Thoracic aorta (tissue), 2 donors: Measurements from ENCODE around the gene OR7D2. TPM values are rescaled to one million over a fixed set of nuclear protein-coding genes. Genes with fewer than 3 reads are reported as not detected.

ENCODE experiments used
- ATAC-seq: fragments of 150-250 bp; one replicate; pipeline ENCODE4 v1.8.0; 2017; ENCODE audit warnings: low read depth; ENCODE audit not compliant: insufficient number of reproducible peaks, low FRiP score
- DNase-seq: peaks from one replicate; pipeline ENCODE4 v3.0.0-alpha.2; 2020; ENCODE audit warnings: low spot score
- H3K27ac ChIP-seq, 2 donors: fragments of 200-600 bp; sonication (generic); 1 replicate in 1 of 2; 2 replicates in 1 of 2; pipeline ENCODE4 v1.5.1; 2016; ENCODE audit warnings: mild to moderate bottlenecking in 2 of 2, moderate library complexity in 2 of 2
- H3K27me3 ChIP-seq: fragments of 200-600 bp; sonication (generic); replicated peaks from 2 replicates; pipeline ENCODE4 v1.6.0; 2016; ENCODE audit warnings: mild to moderate bottlenecking; ENCODE audit not compliant: insufficient read depth
- H3K36me3 ChIP-seq: fragments of 200-600 bp; sonication (generic); one replicate; pipeline ENCODE4 v1.5.1; 2016
- H3K4me1 ChIP-seq, 2 donors: fragments of 200-600 bp; sonication (generic); 1 replicate in 1 of 2; 2 replicates in 1 of 2; pipeline versions ENCODE4 v1.5.1 to v1.6.0; 2016; ENCODE audit warnings: low read depth in 2 of 2, mild to moderate bottlenecking in 1 of 2; ENCODE audit not compliant: control insufficient read depth in 1 of 2
- H3K4me3 ChIP-seq: fragments of 200-600 bp; sonication (generic); 2 replicates; pipeline ENCODE4 v1.5.1; 2016; ENCODE audit warnings: mild to moderate bottlenecking
- H3K9me3 ChIP-seq: fragments of 200-600 bp; sonication (generic); 2 replicates; pipeline ENCODE4 v1.5.1; 2016
- CTCF ChIP-seq: fragments of 200-600 bp; sonication (generic); IDR thresholded peaks from one replicate; pipeline ENCODE4 v1.5.1; 2019; ENCODE audit warnings: antibody characterized with exemption
- total RNA-seq, 2 donors: library from RNA; depleted of rRNA; stranded (reverse); fragments of >200 nt; gene quantifications; one replicate each; pipeline versions ENCODE4 v1.1.0 to v1.2.3, GENCODE V29; 2016

Gene OR7D2
- not detected for total RNA-seq

- Histone ChIP-seq H3K36me3 (no peaks in the 10 kb centered on the region), H3K9me3 (no peaks in the 10 kb centered on the region), H3K4me1 (no peaks in the 10 kb centered on the region), H3K27me3 (no peaks in the 10 kb centered on the region), H3K27ac (no peak within 1 kb of the TSS), H3K4me3 (no peak within 1 kb of the TSS)
- ATAC-seq: no peak
- no peak for DNase-seq
- TF ChIP-seq CTCF: no peak
These were observed at the start of gene OR7D2 for GRCh38 chr19:9178901-9179300. TSS of gene OR7D2 (plus strand) at chr19:9178979. CDS start at chr19:9185782, 6,803 bp downstream.

GRCh38 chr19:9130965-9131364 lies 47.8 kb upstream of the OR7D2 start:
- Histone ChIP-seq H3K36me3 (no peaks in the 10 kb centered on the region), H3K9me3 (no peaks in the 10 kb centered on the region), H3K27me3 (no peaks in the 10 kb centered on the region), H3K27ac (no peak overlapping the region), H3K4me3 (no peak overlapping the region), H3K4me1 (no peaks in the 10 kb centered on the region)
- no peak for TF ChIP-seq CTCF
- DNase-seq (no peak), ATAC-seq (no peak)

GRCh38 chr19:9132422-9132821 lies 46.4 kb upstream of the OR7D2 start:
- no peak for DNase-seq
- H3K36me3 ChIP-seq: no peaks in the 10 kb centered on the region
- no peak for ATAC-seq
- H3K27me3 ChIP-seq: no peaks in the 10 kb centered on the region
- no peak overlapping the region for H3K4me3 ChIP-seq
- H3K4me1 ChIP-seq: no peaks in the 10 kb centered on the region
- H3K9me3 ChIP-seq: no peaks in the 10 kb centered on the region
- no peak overlapping the region for H3K27ac ChIP-seq
- no peak for TF ChIP-seq CTCF

- DNase-seq (no peak), ATAC-seq (no peak)
- peak overlapping the region; percentile 75 to 86 for H3K27ac ChIP-seq
- TF ChIP-seq CTCF: no peak
- H3K27me3 ChIP-seq: no peaks in the 10 kb centered on the region
- H3K4me1 ChIP-seq: peaks cover 14 to 23% of the 10 kb centered on the region in 2 donors
- H3K36me3 ChIP-seq: no peaks in the 10 kb centered on the region
- peak overlapping the region; percentile 92 for H3K4me3 ChIP-seq
- H3K9me3 ChIP-seq: peaks cover 2% of the 10 kb centered on the region
These were observed 39.1 kb upstream of the OR7D2 start for GRCh38 chr19:9139609-9140158.

GRCh38 chr19:9140159-9140874 lies 38.5 kb upstream of the OR7D2 start, which contains the start of gene ZNF317:
TSS of gene ZNF317 (plus strand) at chr19:9140397. CDS start at chr19:9156017, 15,620 bp downstream.
- TF ChIP-seq CTCF: no peak
- peaks cover 8% of the 10 kb centered on the region for H3K9me3 ChIP-seq
- H3K36me3 ChIP-seq: no peaks in the 10 kb centered on the region
- H3K4me3 ChIP-seq: peak within 1 kb of the TSS; percentile 92
- peaks cover 14 to 23% of the 10 kb centered on the region in 2 donors for H3K4me1 ChIP-seq
- no peaks in the 10 kb centered on the region for H3K27me3 ChIP-seq
- H3K27ac ChIP-seq: peak within 1 kb of the TSS; percentile 75 to 86
- ATAC-seq (peak; percentile 96), DNase-seq (peak; percentile 94)
